Neuronal stem cell (in vitro differentiated cells): Measurements from ENCODE around the gene TRIM69.

ENCODE experiments used
- DNase-seq: peaks from one replicate; pipeline ENCODE4 v3.0.0-alpha.2; 2013; ENCODE audit warnings: low spot score
- H2AFZ ChIP-seq: one replicate; pipeline ENCODE4 v1.6.1; 2013; ENCODE audit warnings: mild to moderate bottlenecking, low read length, inconsistent platforms
- H2AK5ac ChIP-seq: 2 replicates; pipeline ENCODE4 v1.6.1; 2013; ENCODE audit warnings: low read depth, mild to moderate bottlenecking, inconsistent platforms, low read length, moderate library complexity, mixed read lengths
- H2BK120ac ChIP-seq: 2 replicates; pipeline ENCODE4 v1.6.1; 2013; ENCODE audit warnings: low read depth, mild to moderate bottlenecking, inconsistent platforms, low read length, moderate library complexity, mixed read lengths
- H2BK12ac ChIP-seq: one replicate; pipeline ENCODE4 v1.6.1; 2013; ENCODE audit warnings: low read length, inconsistent platforms
- H2BK15ac ChIP-seq: 2 replicates; pipeline ENCODE4 v1.6.1; 2013; ENCODE audit warnings: mild to moderate bottlenecking, low read length, inconsistent platforms, mixed read lengths
- H2BK5ac ChIP-seq: one replicate; pipeline ENCODE4 v1.6.1; 2013; ENCODE audit warnings: inconsistent platforms, mild to moderate bottlenecking, low read length, moderate library complexity
- H3K14ac ChIP-seq: one replicate; pipeline ENCODE4 v1.6.1; 2013; ENCODE audit warnings: low read length, inconsistent platforms
- H3K18ac ChIP-seq: 2 replicates; pipeline ENCODE4 v1.6.1; 2013; ENCODE audit warnings: low read length, inconsistent platforms
- H3K23ac ChIP-seq: 2 replicates; pipeline ENCODE4 v1.6.1; 2013; ENCODE audit warnings: low read depth, mild to moderate bottlenecking, mixed read lengths, low read length, inconsistent platforms; ENCODE audit not compliant: poor library complexity
- H3K27ac ChIP-seq: replicated peaks from 3 replicates; pipeline ENCODE4 v1.5.1; 2013; ENCODE audit warnings: low read length, inconsistent platforms
- H3K27me3 ChIP-seq, 3 experiments: 2 replicates each; pipeline ENCODE4 v1.6.1; 2013; ENCODE audit warnings: low read length in 3 of 3, mild to moderate bottlenecking in 2 of 3, inconsistent platforms in 1 of 3, low read depth in 1 of 3, mixed read lengths in 1 of 3, moderate library complexity in 1 of 3; ENCODE audit not compliant: control insufficient read depth in 3 of 3, insufficient read depth in 3 of 3
- H3K36me3 ChIP-seq, 2 donors: replicated peaks in 1 of 2; 2 replicates each; pipeline ENCODE4 v1.6.1; 2013; ENCODE audit warnings: low read length in 2 of 2; ENCODE audit not compliant: control insufficient read depth in 2 of 2, insufficient read depth in 2 of 2
- H3K4ac ChIP-seq: 2 replicates; pipeline ENCODE4 v1.6.1; 2013; ENCODE audit warnings: inconsistent platforms, mild to moderate bottlenecking, low read length, moderate library complexity
- H3K4me1 ChIP-seq, 2 donors: 1 replicate in 1 of 2; 2 replicates in 1 of 2; pipeline ENCODE4 v1.6.1; 2013; ENCODE audit warnings: low read length in 2 of 2, low read depth in 1 of 2; ENCODE audit not compliant: control insufficient read depth in 2 of 2, insufficient read depth in 1 of 2
- H3K4me2 ChIP-seq: one replicate; pipeline ENCODE4 v1.6.1; 2013; ENCODE audit warnings: mild to moderate bottlenecking, low read length, inconsistent platforms; ENCODE audit not compliant: insufficient read depth, poor library complexity, severe bottlenecking
- H3K4me3 ChIP-seq, 2 donors: 2 replicates each; pipeline ENCODE4 v1.5.1; 2013; ENCODE audit warnings: low read length in 2 of 2, mild to moderate bottlenecking in 2 of 2, inconsistent platforms in 1 of 2, moderate library complexity in 1 of 2
- H3K79me1 ChIP-seq: one replicate; pipeline ENCODE4 v1.6.1; 2013; ENCODE audit warnings: low read depth, mild to moderate bottlenecking, inconsistent platforms, low read length, moderate library complexity
- H3K9ac ChIP-seq: one replicate; pipeline ENCODE4 v1.6.1; 2013; ENCODE audit warnings: mild to moderate bottlenecking, low read depth, low read length, inconsistent platforms; ENCODE audit not compliant: poor library complexity
- H3K9me3 ChIP-seq, 2 donors: replicated peaks in 1 of 2; 2 replicates each; pipeline versions ENCODE3 to v1.6.1; 2013; ENCODE audit warnings: low read length in 2 of 2, mild to moderate bottlenecking in 2 of 2, inconsistent platforms in 1 of 2, low read depth in 1 of 2, mixed read lengths in 1 of 2, moderate library complexity in 1 of 2; ENCODE audit not compliant: control insufficient read depth in 2 of 2, insufficient read depth in 1 of 2
- H4K8ac ChIP-seq: one replicate; pipeline ENCODE4 v1.6.1; 2013; ENCODE audit warnings: low read depth, mild to moderate bottlenecking, inconsistent platforms, low read length, moderate library complexity
- H4K91ac ChIP-seq: one replicate; pipeline ENCODE4 v1.6.1; 2013; ENCODE audit warnings: low read length, low read depth, mild to moderate bottlenecking, inconsistent platforms; ENCODE audit not compliant: poor library complexity
- WGBS, 2 donors: extraction: QIAGEN DNeasy Blood & Tissue Kit; methylation state at CpG; one replicate each; pipeline ENCODE4 v1.1.7; 2013; ENCODE audit warnings: missing lambda C conversion rate in 2 of 2, mixed read lengths in 1 of 2; ENCODE audit not compliant: insufficient read length in 2 of 2, insufficient replicate concordance in 1 of 2; ENCODE audit errors: extremely low coverage in 2 of 2; 5-methylcytosine and 5-hydroxymethylcytosine counted together

Gene TRIM69

DNA sequence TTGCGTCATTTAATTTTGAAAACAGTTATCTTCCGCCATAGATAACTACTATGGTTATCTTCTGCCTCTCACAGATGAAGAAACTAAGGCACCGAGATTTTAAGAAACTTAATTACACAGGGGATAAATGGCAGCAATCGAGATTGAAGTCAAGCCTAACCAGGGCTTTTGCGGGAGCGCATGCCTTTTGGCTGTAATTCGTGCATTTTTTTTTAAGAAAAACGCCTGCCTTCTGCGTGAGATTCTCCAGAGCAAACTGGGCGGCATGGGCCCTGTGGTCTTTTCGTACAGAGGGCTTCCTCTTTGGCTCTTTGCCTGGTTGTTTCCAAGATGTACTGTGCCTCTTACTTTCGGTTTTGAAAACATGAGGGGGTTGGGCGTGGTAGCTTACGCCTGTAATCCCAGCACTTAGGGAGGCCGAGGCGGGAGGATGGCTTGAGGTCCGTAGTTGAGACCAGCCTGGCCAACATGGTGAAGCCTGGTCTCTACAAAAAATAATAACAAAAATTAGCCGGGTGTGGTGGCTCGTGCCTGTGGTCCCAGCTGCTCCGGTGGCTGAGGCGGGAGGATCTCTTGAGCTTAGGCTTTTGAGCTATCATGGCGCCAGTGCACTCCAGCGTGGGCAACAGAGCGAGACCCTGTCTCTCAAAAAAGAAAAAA lies 23.9 kb upstream of the TRIM69 start:
- WGBS, 2 donors, result no CpG with 5 or more reads among the region's 24 CpGs

DNA sequence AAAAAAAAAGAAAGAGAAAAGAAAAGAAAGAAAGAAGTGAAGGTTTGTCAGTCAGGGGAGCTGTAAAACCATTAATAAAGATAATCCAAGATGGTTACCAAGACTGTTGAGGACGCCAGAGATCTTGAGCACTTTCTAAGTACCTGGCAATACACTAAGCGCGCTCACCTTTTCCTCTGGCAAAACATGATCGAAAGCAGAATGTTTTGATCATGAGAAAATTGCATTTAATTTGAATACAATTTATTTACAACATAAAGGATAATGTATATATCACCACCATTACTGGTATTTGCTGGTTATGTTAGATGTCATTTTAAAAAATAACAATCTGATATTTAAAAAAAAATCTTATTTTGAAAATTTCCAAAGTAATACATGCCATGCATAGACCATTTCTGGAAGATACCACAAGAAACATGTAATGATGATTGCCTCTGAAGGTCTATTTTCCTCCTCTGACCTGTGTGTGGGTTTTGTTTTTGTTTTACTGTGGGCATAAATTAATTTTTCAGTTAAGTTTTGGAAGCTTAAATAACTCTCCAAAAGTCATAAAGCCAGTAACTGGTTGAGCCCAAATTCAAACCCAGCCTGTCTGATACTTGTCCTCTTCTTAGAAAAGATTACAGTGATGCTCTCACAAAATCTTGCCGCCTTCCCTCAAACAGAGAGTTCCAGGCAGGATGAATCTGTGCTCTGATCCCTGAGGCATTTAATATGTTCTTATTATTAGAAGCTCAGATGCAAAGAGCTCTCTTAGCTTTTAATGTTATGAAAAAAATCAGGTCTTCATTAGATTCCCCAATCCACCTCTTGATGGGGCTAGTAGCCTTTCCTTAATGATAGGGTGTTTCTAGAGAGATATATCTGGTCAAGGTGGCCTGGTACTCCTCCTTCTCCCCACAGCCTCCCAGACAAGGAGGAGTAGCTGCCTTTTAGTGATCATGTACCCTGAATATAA lies 23.0 kb upstream of the TRIM69 start:
- WGBS, 2 donors, result no CpG with 5 or more reads among the region's 5 CpGs
- no peak overlapping the region for H2BK120ac ChIP-seq
- H3K36me3 ChIP-seq, result peaks cover 3 to 32% of the 10 kb centered on the region in 2 donors
- H2AK5ac ChIP-seq, result no peak overlapping the region
- no peak overlapping the region for H3K14ac ChIP-seq
- no peak overlapping the region for H2AFZ ChIP-seq
- H3K4me1 ChIP-seq, result peaks cover 0 to 11% of the 10 kb centered on the region in 2 donors
- H3K27me3 ChIP-seq, result peaks cover 0 to 9% (median 0%) of the 10 kb centered on the region in 3 experiments
- DNase-seq, result no peak
- H3K23ac ChIP-seq, result no peak overlapping the region
- H3K79me1 ChIP-seq, result no peaks in the 10 kb centered on the region
- no peak overlapping the region for H3K4me3 ChIP-seq
- no peak overlapping the region for H3K27ac ChIP-seq
- no peak overlapping the region for H2BK12ac ChIP-seq
- H4K91ac ChIP-seq, result no peak overlapping the region
- H3K18ac ChIP-seq, result no peak overlapping the region
- no peaks in the 10 kb centered on the region for H3K9me3 ChIP-seq
- H3K4ac ChIP-seq, result no peak overlapping the region
- no peak overlapping the region for H3K4me2 ChIP-seq
- no peak overlapping the region for H4K8ac ChIP-seq
- no peak overlapping the region for H2BK15ac ChIP-seq
- no peak overlapping the region for H3K9ac ChIP-seq
- no peak overlapping the region for H2BK5ac ChIP-seq

More for the DNA sequence above, 23.9 kb upstream of the TRIM69 start:
- Histone ChIP-seq H3K18ac (no peak overlapping the region), H3K9ac (no peak overlapping the region), H2BK120ac (no peak overlapping the region), H3K36me3 (peaks cover 3 to 23% of the 10 kb centered on the region in 2 donors), H3K79me1 (no peaks in the 10 kb centered on the region), H2BK15ac (no peak overlapping the region), H3K4ac (no peak overlapping the region), H2BK5ac (no peak overlapping the region), H3K4me2 (no peak overlapping the region), H3K4me1 (peaks cover 0 to 11% of the 10 kb centered on the region in 2 donors), H2AFZ (peak overlapping the region; percentile 90), H3K4me3 (peak overlapping the region in 1 of 2 donors; percentile 79), H2AK5ac (no peak overlapping the region), H3K27me3 (peaks cover 0 to 9% (median 0%) of the 10 kb centered on the region in 3 experiments), H3K9me3 (no peaks in the 10 kb centered on the region), H2BK12ac (no peak overlapping the region), H3K14ac (no peak overlapping the region), H3K27ac (no peak overlapping the region), H4K91ac (no peak overlapping the region), H4K8ac (no peak overlapping the region), H3K23ac (no peak overlapping the region)
- DNase-seq, result no peak

GRCh38 chr15:44715142-44715796 lies 21.1 kb upstream of the TRIM69 start:
- H2BK5ac ChIP-seq, result no peak overlapping the region
- no peak overlapping the region for H3K4ac ChIP-seq
- no peak overlapping the region for H3K18ac ChIP-seq
- peaks cover 0 to 11% of the 10 kb centered on the region in 2 donors for H3K4me1 ChIP-seq
- H2BK12ac ChIP-seq, result no peak overlapping the region
- peaks cover 0 to 9% (median 0%) of the 10 kb centered on the region in 3 experiments for H3K27me3 ChIP-seq
- no peak overlapping the region for H2BK15ac ChIP-seq
- no peak overlapping the region for H4K91ac ChIP-seq
- no peak overlapping the region for H3K9ac ChIP-seq
- WGBS, 2 donors, result no CpG with 5 or more reads among the region's 6 CpGs
- H3K4me2 ChIP-seq, result no peak overlapping the region
- H3K14ac ChIP-seq, result no peak overlapping the region
- peaks cover 3 to 39% of the 10 kb centered on the region in 2 donors for H3K36me3 ChIP-seq
- DNase-seq, result no peak
- no peaks in the 10 kb centered on the region for H3K9me3 ChIP-seq
- H3K23ac ChIP-seq, result no peak overlapping the region
- H3K27ac ChIP-seq, result no peak overlapping the region
- H2AK5ac ChIP-seq, result no peak overlapping the region
- H2AFZ ChIP-seq, result no peak overlapping the region
- H3K4me3 ChIP-seq, result no peak overlapping the region
- H3K79me1 ChIP-seq, result no peaks in the 10 kb centered on the region
- no peak overlapping the region for H4K8ac ChIP-seq
- H2BK120ac ChIP-seq, result no peak overlapping the region
